Endodermal cell (in vitro differentiated cells): Measurements from ENCODE around the gene TMC8. TPM values are rescaled to one million over a fixed set of nuclear protein-coding genes. Genes with fewer than 3 reads are reported as not detected.
A peak's percentile ranks its signal among the peaks of the same experiment; 100 is the strongest.

ENCODE experiments used
- DNase-seq: peaks from one replicate; pipeline ENCODE4 v3.0.0-alpha.2; 2017
- H3K27ac ChIP-seq: 2 replicates; pipeline ENCODE4 v1.5.1; 2013; ENCODE audit warnings: mild to moderate bottlenecking, low read depth, low read length, moderate library complexity
- H3K27me3 ChIP-seq: 2 replicates; pipeline ENCODE4 v1.6.1; 2013; ENCODE audit warnings: mild to moderate bottlenecking, low read length, moderate library complexity; ENCODE audit not compliant: insufficient read depth, control insufficient read depth, poor library complexity, severe bottlenecking
- H3K36me3 ChIP-seq: 2 replicates; pipeline ENCODE4 v1.7.0; 2013; ENCODE audit warnings: mild to moderate bottlenecking, low read length, moderate library complexity; ENCODE audit not compliant: control insufficient read depth, insufficient read depth
- H3K4me1 ChIP-seq: one replicate; pipeline ENCODE4 v1.7.0; 2013; ENCODE audit warnings: low read length; ENCODE audit not compliant: control insufficient read depth, insufficient read depth
- H3K4me3 ChIP-seq: 2 replicates; pipeline ENCODE4 v1.5.1; 2013; ENCODE audit warnings: mild to moderate bottlenecking, low read length, moderate library complexity
- H3K9ac ChIP-seq: 2 replicates; pipeline ENCODE4 v1.6.1; 2013; ENCODE audit warnings: mild to moderate bottlenecking, low read length, moderate library complexity; ENCODE audit not compliant: poor library complexity, severe bottlenecking; ENCODE audit errors: extremely low read depth
- H3K9me3 ChIP-seq: 2 replicates; pipeline ENCODE4 v1.6.1; 2013; ENCODE audit warnings: mild to moderate bottlenecking, low read length, moderate library complexity; ENCODE audit not compliant: control insufficient read depth
- H3K27ac Mint-ChIP-seq: 2 replicates; pipeline ENCODE4 v1.8.0; 2020; ENCODE audit warnings: mixed read lengths
- H3K27me3 Mint-ChIP-seq: 2 replicates; pipeline ENCODE4 v1.8.0; 2021; ENCODE audit warnings: mild to moderate bottlenecking, mixed read lengths; ENCODE audit not compliant: insufficient read depth
- H3K36me3 Mint-ChIP-seq: 2 replicates; pipeline ENCODE4 v1.8.0; 2020; ENCODE audit warnings: low read depth, mixed read lengths
- H3K4me1 Mint-ChIP-seq: 2 replicates; pipeline ENCODE4 v1.8.0; 2020; ENCODE audit warnings: mixed read lengths
- H3K4me3 Mint-ChIP-seq: 2 replicates; pipeline ENCODE4 v1.8.0; 2020; ENCODE audit warnings: mild to moderate bottlenecking, moderate library complexity, mixed read lengths
- H3K9me3 Mint-ChIP-seq: 2 replicates; pipeline ENCODE4 v1.8.0; 2020; ENCODE audit warnings: mild to moderate bottlenecking, mixed read lengths
- WGBS, 2 experiments: methylation state at CpG; one replicate each; pipeline versions ENCODE4 v1.1.5 to v1.1.7; 2013; ENCODE audit warnings: missing lambda C conversion rate in 2 of 2, mixed read lengths in 1 of 2; ENCODE audit not compliant: insufficient coverage in 1 of 2, insufficient read length in 1 of 2; 5-methylcytosine and 5-hydroxymethylcytosine counted together
- total RNA-seq, 2 donors: library from RNA; stranded (reverse); fragmentation: NEBNext Ultra II Directional in 1 of 2; extraction: Animal tissue kit (Norgen Biotek cat#: 25700) in 1 of 2; gene quantifications; 2 replicates in 1 of 2; 3 replicates in 1 of 2; pipeline ENCODE4 v1.2.1, GENCODE V29; 2021
- TF ChIP-seq, protein P1 (sequence below): fragments of 200-600 bp; sonication (generic); conservative IDR thresholded peaks from 2 replicates; pipeline ENCODE4 v1.5.0; 2021; ENCODE audit warnings: antibody characterized with exemption, mild to moderate bottlenecking

TMC8 gene
- total RNA-seq, 2 donors from 2014 or later, result 0.90 to 3.0 TPM

DNA sequence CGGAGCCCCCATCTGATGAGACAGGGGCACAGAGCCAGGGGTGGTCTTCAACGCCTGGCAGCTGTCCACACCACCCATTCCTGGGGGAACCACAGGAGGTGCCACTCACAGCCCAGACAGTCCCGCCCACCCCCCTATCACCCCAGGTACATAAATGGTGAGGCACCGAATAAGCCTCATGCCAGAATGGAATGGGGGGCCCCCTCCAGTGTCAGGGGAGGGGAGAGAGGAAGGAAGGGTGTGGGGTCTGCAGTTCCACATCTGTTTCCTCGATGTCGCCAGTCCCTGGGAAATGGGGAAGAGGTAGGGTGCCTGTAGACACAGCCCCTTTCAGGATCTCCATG lies 3.7 kb upstream of the TMC8 start:
- peak overlapping the region; percentile 47 for H3K9ac ChIP-seq
- H3K9me3 ChIP-seq, result no peaks in the 10 kb centered on the region
- peak overlapping the region; percentile 92 for H3K27ac Mint-ChIP-seq
- H3K4me3 ChIP-seq, result peak overlapping the region; percentile 78
- H3K27ac ChIP-seq, result no peak overlapping the region
- TF ChIP-seq, protein P1, sequence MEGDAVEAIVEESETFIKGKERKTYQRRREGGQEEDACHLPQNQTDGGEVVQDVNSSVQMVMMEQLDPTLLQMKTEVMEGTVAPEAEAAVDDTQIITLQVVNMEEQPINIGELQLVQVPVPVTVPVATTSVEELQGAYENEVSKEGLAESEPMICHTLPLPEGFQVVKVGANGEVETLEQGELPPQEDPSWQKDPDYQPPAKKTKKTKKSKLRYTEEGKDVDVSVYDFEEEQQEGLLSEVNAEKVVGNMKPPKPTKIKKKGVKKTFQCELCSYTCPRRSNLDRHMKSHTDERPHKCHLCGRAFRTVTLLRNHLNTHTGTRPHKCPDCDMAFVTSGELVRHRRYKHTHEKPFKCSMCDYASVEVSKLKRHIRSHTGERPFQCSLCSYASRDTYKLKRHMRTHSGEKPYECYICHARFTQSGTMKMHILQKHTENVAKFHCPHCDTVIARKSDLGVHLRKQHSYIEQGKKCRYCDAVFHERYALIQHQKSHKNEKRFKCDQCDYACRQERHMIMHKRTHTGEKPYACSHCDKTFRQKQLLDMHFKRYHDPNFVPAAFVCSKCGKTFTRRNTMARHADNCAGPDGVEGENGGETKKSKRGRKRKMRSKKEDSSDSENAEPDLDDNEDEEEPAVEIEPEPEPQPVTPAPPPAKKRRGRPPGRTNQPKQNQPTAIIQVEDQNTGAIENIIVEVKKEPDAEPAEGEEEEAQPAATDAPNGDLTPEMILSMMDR, result no peak
- peaks cover 16% of the 10 kb centered on the region for H3K36me3 Mint-ChIP-seq
- peaks cover 7% of the 10 kb centered on the region for H3K27me3 ChIP-seq
- peaks cover 18% of the 10 kb centered on the region for H3K36me3 ChIP-seq
- peak overlapping the region; percentile 83 for H3K4me3 Mint-ChIP-seq
- H3K4me1 ChIP-seq, result peaks cover 5% of the 10 kb centered on the region
- H3K27me3 Mint-ChIP-seq, result peaks cover 8% of the 10 kb centered on the region
- peaks cover 17% of the 10 kb centered on the region for H3K4me1 Mint-ChIP-seq
- H3K9me3 Mint-ChIP-seq, result no peaks in the 10 kb centered on the region
- WGBS, 2 experiments, result 93 to 100% methylated on average over 2 to 6 of the region's 6 CpGs
- no peak for DNase-seq

DNA sequence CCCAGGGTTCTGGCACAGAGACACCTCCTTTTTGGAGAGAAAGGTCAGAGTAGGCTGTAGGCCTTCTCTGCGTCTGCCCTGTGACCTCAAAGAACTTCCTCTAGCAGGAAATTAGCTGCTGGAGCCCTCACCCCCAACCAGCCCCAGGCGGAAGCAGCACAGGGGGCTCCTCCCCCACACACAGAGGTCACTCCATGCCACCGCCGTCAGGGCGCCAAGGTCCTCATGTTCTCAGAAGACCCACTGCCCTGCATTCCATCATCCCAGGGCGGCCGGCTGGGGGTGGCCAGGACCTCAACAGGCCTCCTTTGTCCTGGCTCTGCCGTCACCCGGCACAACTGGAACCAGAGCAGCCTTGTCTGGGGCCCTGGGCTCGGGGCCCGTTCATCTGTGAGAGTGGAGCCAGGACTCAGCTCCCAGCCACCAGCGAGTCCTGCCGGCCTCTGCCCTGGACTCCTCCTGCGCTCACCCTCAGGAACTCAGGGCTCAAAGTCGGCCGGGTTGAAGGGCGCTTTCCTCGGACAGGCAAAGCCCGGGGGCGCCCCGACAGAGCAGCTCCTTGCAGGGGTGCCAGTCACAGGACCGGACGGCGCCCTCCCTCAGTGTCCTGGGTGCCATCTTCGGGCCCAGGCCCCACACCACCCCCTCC lies 3.2 kb upstream of the TMC8 start:
- H3K9me3 Mint-ChIP-seq, result no peaks in the 10 kb centered on the region
- 19% methylated on average over 11 to 25 of the region's 25 CpGs for WGBS, 2 experiments
- peak; percentile 85 for DNase-seq
- Histone ChIP-seq H3K36me3 (peaks cover 18% of the 10 kb centered on the region), H3K4me1 (peaks cover 5% of the 10 kb centered on the region), H3K27ac (peak overlapping the region; percentile 38), H3K9ac (peak overlapping the region; percentile 47), H3K9me3 (no peaks in the 10 kb centered on the region), H3K27me3 (peaks cover 7% of the 10 kb centered on the region), H3K4me3 (peak overlapping the region; percentile 78)
- H3K36me3 Mint-ChIP-seq, result peaks cover 15% of the 10 kb centered on the region
- peaks cover 17% of the 10 kb centered on the region for H3K4me1 Mint-ChIP-seq
- H3K27ac Mint-ChIP-seq, result peak overlapping the region; percentile 92
- H3K27me3 Mint-ChIP-seq, result peaks cover 8% of the 10 kb centered on the region
- H3K4me3 Mint-ChIP-seq, result peak overlapping the region; percentile 83
- TF ChIP-seq, protein P1, result no peak

DNA sequence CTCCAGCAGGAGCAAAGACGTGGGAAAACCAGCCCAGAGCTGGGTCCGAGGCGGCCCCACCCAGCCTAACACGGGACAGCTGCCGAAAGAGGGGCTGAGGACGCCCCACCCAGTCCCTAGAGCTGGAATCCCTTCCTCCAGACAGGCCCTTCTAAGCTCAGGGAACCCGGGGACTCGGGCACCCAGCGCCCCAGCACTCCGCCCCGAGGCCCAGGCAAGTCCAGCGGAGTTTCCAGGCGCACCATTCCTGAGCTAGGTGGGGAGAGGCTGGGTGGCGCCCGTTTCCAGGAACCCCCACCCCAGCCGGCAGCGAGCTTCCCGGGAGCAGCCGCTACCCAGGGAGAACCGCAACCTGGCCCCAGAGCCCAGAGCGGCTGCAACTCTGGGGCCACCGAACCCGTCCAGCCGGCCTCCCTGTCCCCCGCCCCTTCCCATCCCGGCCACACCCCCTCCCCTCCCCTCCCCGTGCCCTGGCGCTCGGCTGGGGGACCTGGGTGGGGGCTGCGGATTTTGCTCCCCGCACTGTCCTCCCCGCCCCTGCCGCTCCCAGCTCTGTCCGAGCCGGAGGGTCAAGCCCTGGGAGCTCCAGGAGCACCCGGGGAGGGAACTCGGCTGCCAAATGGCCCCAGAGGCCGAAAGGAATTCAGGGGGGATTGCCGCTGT lies 2.6 kb upstream of the TMC8 start:
- no peak for DNase-seq
- Mint-ChIP-seq H3K27ac (peak overlapping the region; percentile 92), H3K27me3 (peaks cover 12% of the 10 kb centered on the region), H3K4me1 (peaks cover 17% of the 10 kb centered on the region), H3K36me3 (peaks cover 9% of the 10 kb centered on the region), H3K4me3 (peak overlapping the region; percentile 83), H3K9me3 (no peaks in the 10 kb centered on the region)
- TF ChIP-seq, protein P1, result no peak
- Histone ChIP-seq H3K9me3 (no peaks in the 10 kb centered on the region), H3K4me3 (peak overlapping the region; percentile 78), H3K9ac (peak overlapping the region; percentile 47), H3K27ac (peak overlapping the region; percentile 38), H3K4me1 (peaks cover 5% of the 10 kb centered on the region), H3K27me3 (peaks cover 7% of the 10 kb centered on the region), H3K36me3 (peaks cover 13% of the 10 kb centered on the region)
- WGBS, 2 experiments, result 1 to 5% methylated on average over 16 to 35 of the region's 39 CpGs
